ENCODE data around the gene FTH1. TPM values are rescaled to one million over a fixed set of nuclear protein-coding genes. Genes with fewer than 3 reads are reported as not detected.

Gene FTH1
- total RNA-seq, 2 donors from 2014 or later: 4,322 to 5,591 TPM

DNA sequence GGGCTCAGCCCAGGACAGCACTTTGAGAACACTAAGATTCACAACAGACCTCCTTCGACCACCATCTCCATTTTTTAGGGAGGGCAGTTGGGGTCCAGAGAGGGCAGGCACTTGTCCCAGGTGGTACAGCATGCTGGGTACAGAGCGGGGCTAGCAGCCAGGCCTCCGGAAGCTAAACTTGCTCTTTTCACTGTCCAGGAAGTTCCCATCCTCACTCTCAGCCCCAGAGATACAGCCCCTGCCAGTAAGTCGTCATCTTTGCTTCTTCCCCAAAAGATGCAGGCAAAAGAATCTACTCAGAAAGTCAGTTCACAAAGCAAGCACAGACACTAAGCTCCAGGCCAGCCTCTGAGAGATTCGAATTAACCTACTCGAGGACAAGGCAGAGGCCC lies 43.4 kb downstream of the FTH1 start:
- intact Hi-C loops (cut with DNase I, micrococcal nuclease): no loop called here
- no peak for DNase-seq
- no peak for ATAC-seq

DNA sequence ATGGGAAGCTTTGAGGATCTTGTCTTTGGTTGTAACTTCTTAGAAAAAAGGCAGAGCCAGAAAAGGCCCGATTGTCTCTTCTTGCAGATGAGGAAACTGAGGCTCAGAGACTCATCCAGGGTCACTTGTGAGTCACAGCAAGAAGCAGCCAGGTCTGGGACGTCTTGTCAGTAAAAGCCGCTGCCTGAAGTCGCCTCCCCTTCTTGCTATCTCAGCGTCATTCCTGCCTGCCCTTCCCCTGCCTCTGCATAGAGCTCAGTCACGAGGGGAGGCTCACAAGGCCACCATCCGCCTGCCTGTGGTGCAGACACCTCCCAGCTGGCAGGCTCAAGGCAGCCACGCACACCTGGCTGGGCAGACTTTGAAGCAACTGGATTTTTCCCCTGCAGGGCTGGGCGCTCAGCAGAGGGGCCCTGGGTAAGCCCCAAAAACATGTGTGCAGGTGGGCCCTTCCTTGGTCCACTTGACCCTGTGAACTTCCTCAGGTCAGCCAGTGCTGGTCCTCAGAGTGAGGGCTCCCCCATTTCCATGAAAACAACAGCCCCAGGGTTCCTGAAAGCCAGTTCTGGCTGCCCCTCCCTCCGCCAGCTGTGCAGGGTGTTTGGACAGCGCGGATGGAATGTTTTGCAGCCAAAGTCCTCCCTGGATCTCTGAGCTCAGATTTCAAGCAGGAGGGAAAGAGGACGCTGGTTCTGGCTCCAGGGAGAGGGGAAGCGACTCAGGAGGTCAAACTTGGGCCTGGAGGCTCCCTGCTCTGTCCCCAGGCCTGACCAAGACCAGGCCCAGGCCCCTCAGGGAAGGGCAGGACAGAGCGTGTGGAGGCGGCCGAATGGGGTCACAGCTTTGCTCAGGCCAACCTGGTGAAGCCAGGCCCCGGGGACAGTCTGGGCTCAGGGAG lies 44.0 kb downstream of the FTH1 start:
- ATAC-seq (peak; percentile 61), DNase-seq (peak in 1 of 2 donors; percentile 39)
- intact Hi-C loops (cut with DNase I, micrococcal nuclease): no loop called here

DNA sequence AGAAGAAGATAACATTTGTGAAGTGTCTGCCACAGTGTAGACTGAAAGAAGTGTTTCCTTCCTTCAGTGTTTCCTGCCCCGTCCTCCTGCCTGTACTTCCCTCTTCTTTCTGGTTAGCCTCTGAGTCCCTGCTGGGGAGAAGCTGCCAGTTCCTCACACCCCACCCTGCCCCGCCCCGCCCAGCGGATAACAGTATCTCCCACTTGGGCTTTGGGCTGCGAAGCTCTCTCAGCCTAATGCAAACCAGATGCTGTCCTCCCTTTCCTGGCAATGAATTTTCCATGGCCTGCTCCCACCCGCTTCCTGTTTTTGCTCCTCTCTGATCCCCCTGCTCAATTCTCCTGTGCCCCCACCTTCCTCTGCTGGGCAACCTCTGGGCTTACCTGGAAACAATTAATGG lies 44.9 kb downstream of the FTH1 start:
- ATAC-seq (peak; percentile 27), DNase-seq (peak; percentile 46 to 65)
- intact Hi-C loops (cut with DNase I, micrococcal nuclease): no loop called here

DNA sequence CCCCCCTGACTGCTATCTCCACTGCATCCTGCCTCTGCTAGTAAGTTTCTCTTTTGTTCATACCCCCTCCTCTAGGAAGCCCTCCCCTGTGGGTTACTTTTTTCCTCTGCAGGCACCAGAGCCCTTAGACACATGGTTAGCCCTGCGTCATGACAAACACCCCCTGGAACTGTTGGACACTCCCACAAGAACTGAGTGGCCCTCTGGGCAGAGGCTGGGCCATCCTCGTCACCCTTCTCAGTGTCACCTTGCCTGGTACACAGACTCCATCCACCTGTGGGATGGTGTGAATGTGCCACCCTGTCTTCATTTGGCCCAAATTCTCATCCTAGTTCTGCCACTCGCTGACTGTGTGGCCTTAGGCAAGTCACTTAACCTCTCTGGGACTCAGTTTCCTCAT lies 46.0 kb downstream of the FTH1 start:
- intact Hi-C loops (cut with DNase I, micrococcal nuclease): no loop called here
- ATAC-seq (no peak), DNase-seq (no peak)

DNA sequence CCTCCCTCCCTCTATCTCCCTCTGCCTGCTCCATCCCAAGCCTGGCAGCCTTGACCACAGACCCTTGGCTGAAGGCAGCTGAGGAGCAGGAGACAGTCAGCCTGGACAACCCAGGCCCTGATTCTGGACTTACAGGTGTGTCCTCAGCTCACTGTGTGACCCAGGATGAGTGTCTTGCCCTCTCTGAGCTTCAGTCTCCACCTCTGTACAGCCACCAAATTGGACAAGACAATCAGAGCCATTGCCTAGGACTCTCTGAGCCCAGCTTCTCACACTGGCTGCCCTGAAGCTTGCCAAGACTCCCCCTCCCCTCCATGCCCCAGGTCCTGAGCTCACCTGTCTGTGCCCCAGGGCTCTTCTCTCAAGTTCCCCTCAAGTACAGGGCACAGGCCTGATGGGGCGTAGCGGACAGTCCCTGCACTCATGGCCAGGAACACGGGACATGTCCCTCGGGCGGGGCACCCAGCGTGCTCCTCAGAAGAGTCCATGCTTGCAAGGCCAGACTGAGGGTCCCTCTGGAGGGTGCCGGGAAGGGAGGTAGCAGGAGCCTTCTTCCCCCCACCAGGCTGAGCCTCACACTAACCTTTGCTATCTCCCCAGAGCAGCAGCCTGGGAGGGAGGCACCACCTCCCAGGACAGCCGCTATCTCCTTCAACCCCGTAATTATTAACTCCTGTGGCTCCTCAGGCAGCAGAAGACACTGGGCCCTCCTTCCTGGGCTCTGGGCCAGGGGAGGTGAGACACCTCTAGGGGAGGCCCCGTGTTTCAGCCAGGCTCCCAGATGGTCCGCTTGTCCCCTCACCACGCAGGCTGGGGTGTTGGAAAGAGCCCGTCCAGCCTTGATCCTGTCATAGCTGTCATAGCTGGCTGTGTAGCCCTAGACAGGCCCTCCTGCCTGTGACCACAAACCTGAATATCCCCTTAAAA lies 47.5 kb downstream of the FTH1 start:
- ATAC-seq (no peak), DNase-seq (no peak)
- intact Hi-C loops (cut with DNase I, micrococcal nuclease): no loop called here

DNA sequence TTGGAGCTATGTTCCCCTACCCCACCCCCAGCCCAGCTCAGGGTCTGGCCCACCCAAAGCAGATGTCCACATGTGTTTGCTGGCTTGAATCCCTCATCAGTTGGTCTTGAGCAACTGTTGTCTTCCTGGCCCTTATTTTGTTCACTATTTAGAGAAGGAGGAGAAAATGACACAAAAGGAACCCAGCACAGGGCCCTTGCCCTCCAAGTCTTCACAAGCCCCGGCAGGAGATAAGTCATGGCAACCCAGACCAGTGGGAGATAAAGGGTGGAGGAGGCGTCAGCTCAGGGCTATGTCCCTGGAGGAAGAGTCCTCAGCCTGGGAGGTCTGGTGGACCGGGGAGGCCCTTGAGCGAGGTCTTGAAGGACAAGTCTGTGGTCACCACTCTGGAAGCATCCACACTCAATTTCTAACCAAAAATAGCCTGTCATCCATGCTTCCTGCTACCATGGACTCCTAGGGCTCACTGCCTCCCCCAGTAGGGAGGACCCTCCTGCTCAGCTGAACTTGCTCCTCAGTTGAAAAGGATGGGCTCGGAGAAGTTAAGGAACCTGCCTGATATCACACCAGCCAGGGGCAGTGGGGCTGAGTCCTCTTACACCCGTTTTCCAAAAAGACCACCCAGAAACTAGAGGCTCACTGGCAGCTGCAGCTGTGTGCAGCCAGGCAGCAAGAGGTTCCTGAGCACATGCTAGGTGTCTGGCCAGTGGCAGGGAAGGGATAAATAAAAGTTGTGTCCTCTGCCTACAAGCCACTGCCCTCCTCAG lies 48.3 kb downstream of the FTH1 start:
- ATAC-seq (no peak), DNase-seq (peak in 1 of 2 donors; percentile 5)
- intact Hi-C loops (cut with DNase I, micrococcal nuclease): no loop called here

DNA sequence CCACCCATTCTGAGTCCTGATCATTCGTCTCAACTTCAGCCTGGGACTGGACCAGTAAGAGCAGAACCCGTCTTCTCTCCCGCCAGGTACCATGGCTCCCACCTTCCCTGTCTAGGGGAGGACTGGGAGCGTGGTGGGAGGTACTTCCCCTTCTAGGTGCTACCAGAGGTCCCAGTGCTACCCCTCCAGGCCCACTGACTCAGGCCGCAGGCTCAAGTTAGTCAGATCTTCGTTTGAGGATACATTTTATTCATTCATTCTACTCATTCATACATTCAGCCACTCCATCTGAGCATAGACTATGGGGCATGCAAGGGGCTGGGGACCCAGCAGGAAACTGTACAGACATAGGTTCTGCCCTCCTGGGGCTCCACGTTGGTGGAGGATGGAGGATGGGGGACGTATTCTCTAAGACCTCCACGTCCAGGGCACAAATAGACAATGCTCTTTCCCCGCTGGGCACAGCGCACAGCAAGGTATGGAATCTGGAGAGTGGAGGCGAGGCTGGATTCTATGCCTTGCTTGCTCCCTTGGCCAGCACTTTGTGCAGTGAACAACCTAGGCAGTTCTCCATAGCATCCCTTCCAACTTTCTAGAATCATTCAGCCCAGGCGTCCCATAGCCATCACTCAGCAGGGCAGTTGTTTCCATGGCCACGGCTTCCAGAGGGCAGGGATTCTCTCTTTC lies 49.0 kb downstream of the FTH1 start:
- intact Hi-C loops (cut with DNase I, micrococcal nuclease): no loop called here
- peak in 1 of 2 donors; percentile 6 for DNase-seq

DNA sequence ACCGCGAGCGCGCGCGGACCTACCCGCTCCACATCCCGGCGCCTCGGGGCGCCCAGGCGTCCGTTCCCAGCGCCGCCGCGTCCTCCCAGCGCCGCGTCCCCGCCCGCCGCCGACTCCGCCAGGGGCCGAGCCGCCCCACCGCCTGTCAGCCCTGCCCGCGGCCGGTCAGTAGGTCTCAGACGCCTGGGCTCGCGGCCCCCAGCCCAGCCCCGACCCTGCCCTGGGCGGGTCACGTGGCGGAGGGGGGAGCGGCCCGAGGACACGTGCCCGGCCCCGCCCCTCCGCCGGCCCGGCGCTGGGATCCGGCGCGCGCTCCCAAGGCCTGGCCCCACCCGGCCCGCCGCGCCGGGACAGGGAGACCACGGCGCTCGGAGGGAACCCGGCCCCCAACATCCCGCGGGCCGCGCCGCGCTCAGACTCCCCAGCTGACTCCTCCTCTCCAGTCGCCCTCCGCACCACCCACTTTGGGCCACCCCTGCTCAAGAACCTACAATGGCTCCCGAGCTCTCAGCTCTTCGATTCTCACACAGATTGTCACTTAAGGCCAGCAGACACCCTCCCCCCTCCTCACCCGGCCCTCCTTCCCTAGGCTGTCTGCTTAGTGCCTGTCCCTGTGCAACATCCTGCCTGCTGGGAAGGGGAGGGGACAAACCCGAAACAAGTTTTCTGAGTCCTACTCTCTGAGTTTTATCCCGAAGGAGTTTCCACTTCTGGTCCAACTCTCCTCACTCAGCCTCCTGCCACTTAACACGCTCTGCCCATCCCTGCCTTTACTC lies 49.9 kb downstream of the FTH1 start, which contains the start of gene RAB3IL1:
RAB3IL1 (minus strand) TSS at position 233 of the 776 bp plus-strand sequence; CDS start at position 34, 199 bp downstream.
- ATAC-seq: peak; percentile 90

More for the DNA sequence above, 49.0 kb downstream of the FTH1 start:
- no peak for ATAC-seq

DNA sequence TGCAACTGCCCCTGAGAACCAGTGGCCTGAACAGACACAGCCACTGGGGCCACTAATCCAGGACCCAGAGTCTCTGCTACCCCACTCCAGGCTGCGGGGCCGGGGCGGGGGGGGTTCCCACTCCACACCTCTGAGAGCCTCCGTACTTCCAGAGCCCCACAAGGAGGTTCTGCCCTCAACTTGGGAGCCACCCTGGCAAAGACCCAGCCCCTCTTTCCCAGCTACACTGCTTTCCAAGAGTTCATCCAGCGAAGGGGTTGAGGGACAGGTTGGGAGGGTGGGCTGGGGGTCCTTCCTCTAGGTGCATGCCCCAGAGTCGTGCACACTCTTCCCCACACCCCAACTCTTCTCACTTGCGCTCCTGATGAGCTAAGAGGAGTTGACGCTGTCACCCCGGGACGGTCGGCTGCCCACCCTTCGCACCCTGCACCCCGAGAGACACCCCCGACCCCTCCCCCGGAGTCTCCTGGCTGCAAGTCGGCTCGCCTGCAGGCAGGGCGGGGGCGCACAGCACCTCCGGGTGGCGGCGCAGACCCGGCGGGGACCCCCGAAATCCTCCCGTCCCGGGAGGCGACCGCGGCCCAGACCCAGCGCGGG lies 50.6 kb downstream of the FTH1 start:
- DNase-seq (peak in 1 of 2 donors; percentile 16), ATAC-seq (no peak)
- intact Hi-C loops (cut with DNase I, micrococcal nuclease): no loop called here

More for the DNA sequence above, 49.9 kb downstream of the FTH1 start, which contains the start of gene RAB3IL1:
- intact Hi-C loops (cut with DNase I, micrococcal nuclease): no loop called here
- peak in 1 of 2 donors; percentile 65 for DNase-seq

DNA sequence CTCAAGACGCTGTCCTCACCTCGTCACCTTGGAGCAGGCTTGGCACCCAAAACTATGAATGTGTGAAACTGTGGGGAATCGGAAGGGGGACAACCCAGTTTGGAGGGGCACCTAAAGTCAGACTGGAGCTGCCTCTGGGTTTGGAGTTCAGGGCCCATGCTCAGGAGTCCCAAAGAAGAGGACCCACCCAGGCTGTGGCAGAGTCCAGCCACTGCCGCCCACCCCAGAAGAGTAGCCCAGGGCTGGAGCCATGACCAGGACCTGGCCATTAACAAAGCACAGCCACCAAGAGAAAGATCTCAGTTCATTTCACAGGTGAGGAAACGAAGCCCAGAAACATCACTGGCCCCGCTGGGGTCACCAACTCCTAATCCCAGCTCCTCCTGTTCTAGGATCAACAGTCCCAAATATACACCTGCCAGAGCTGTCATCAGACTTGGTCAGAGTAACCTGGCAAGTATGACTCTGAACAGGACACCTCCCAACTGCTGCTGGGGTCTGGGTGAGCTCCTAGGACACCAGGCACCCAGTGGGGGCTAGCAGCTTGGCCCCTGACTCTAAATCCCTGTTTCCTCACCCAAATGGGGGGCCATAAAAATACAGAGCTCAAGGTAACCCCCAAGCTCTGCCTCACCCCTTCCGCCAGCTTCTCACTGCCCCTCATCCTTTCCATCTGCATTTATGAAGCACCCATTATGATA lies 52.8 kb downstream of the FTH1 start:
- no peak for DNase-seq
- no peak for ATAC-seq
- intact Hi-C loops (cut with DNase I, micrococcal nuclease): no loop called here

Other genes starting within 250 kb of the FTH1 start
- gene MYRF, start 215.0 kb downstream of the FTH1 start, total RNA-seq: 10 to 100 TPM in 1 of 2 donors, 1 to 10 TPM in 1; 4.6 to 15.6 TPM
- 10 to 100 TPM; 87.3 to 91.8 TPM for gene TMEM258, start 175.0 kb downstream of the FTH1 start, total RNA-seq
- 10 to 100 TPM in 1 of 2 donors, 1 to 10 TPM in 1; 7.7 to 13.3 TPM for gene FEN1, start 174.7 kb downstream of the FTH1 start, total RNA-seq
- 1 to 10 TPM; 3.2 to 5.1 TPM for gene FADS1, start 150.6 kb downstream of the FTH1 start, total RNA-seq
- 1 to 10 TPM; 3.1 to 5.6 TPM for gene FADS2, start 139.3 kb downstream of the FTH1 start, total RNA-seq
- 10 to 100 TPM in 1 of 2 donors, 1 to 10 TPM in 1; 6.9 to 18.7 TPM for gene FADS3, start 76.1 kb downstream of the FTH1 start, total RNA-seq
- gene RAB3IL1, start 50.1 kb downstream of the FTH1 start, total RNA-seq: 1 to 10 TPM; 3.1 to 7.0 TPM
- gene BEST1, start 17.3 kb downstream of the FTH1 start, total RNA-seq: 1 to 10 TPM in 1 of 2 donors, under 1 TPM in 1; 0.64 to 1.6 TPM
- 10 to 100 TPM; 23.1 to 29.3 TPM for gene INCENP, start 156.4 kb upstream of the FTH1 start, total RNA-seq
- gene SCGB1D1, start 222.6 kb upstream of the FTH1 start, total RNA-seq: not detected
- gene SCGB2A1, start 241.0 kb upstream of the FTH1 start, total RNA-seq: 10 to 100 TPM; 10.4 to 15.7 TPM